HepG2 (cell line): Measurements from ENCODE around the gene KLF16. TPM values are rescaled to one million over a fixed set of nuclear protein-coding genes. Genes with fewer than 3 reads are reported as not detected.
A peak's percentile ranks its signal among the peaks of the same experiment; 100 is the strongest.

Source experiments
- ATF1 ChIP-seq: IDR thresholded peaks from 2 replicates; pipeline ENCODE4 v1.6.1; 2016; ENCODE audit warnings: mild to moderate bottlenecking, control low read depth
- EED ChIP-seq: sonication (generic); formaldehyde crosslinking; IDR thresholded peaks from 2 replicates; pipeline ENCODE4 v1.5.0; 2020; ENCODE audit warnings: mild to moderate bottlenecking, missing genetic modification reagents
- EHMT2 ChIP-seq: fragments of 200-600 bp; sonication (generic); IDR thresholded peaks from 2 replicates; pipeline ENCODE4 v1.7.0; 2017; ENCODE audit warnings: antibody characterized with exemption, low read depth, low read length, borderline replicate concordance
- NKX3-1 ChIP-seq: sonication (generic); formaldehyde crosslinking; IDR thresholded peaks from 2 replicates; pipeline ENCODE4 v1.5.0; 2020; ENCODE audit warnings: missing genetic modification reagents
- REPIN1 ChIP-seq: sonication (generic); formaldehyde crosslinking; IDR thresholded peaks from 2 replicates; pipeline ENCODE4 v1.8.0; 2022; ENCODE audit warnings: missing genetic modification reagents, low read depth, mild to moderate bottlenecking, borderline replicate concordance
- SALL1 ChIP-seq: sonication (generic); formaldehyde crosslinking; IDR thresholded peaks from 2 replicates; pipeline ENCODE4 v1.8.0; 2022; ENCODE audit warnings: mild to moderate bottlenecking, missing genetic modification reagents
- SIN3A ChIP-seq: IDR thresholded peaks from 2 replicates; pipeline ENCODE4 v1.6.1; 2011; ENCODE audit warnings: low read depth, mild to moderate bottlenecking, control low read depth, low read length, borderline replicate concordance
- TCF12 ChIP-seq, 2 experiments: fragments of 450-650 bp in 1 of 2; sonication (generic) in 1 of 2; formaldehyde crosslinking in 1 of 2; IDR thresholded peaks; 2 replicates each; pipeline versions ENCODE4 v1.6.1 to v1.8.0; 2017 to 2022; ENCODE audit warnings: antibody characterized with exemption in 1 of 2, mild to moderate bottlenecking in 1 of 2, missing genetic modification reagents in 1 of 2, moderate library complexity in 1 of 2
- TCF7L2 ChIP-seq: IDR thresholded peaks from 2 replicates; pipeline ENCODE4 v1.6.1; 2011; ENCODE audit warnings: mild to moderate bottlenecking, low read depth, low read length, moderate library complexity
- ZFX ChIP-seq: sonication (generic); formaldehyde crosslinking; IDR thresholded peaks from 2 replicates; pipeline ENCODE4 v1.4.0; 2020; ENCODE audit warnings: mild to moderate bottlenecking, low read depth, missing genetic modification reagents, moderate library complexity
- ZNF256 ChIP-seq: sonication (generic); formaldehyde crosslinking; conservative IDR thresholded peaks from 2 replicates; pipeline ENCODE4 v1.4.0; 2020; ENCODE audit warnings: missing genetic modification reagents
- ZNF556 ChIP-seq: sonication (generic); formaldehyde crosslinking; IDR thresholded peaks from 2 replicates; pipeline ENCODE4 v1.4.0; 2020; ENCODE audit warnings: mild to moderate bottlenecking, missing genetic modification reagents, borderline replicate concordance
- ZNF598 ChIP-seq: sonication (generic); formaldehyde crosslinking; IDR thresholded peaks from 2 replicates; pipeline ENCODE4 v1.5.1; 2020; ENCODE audit warnings: mild to moderate bottlenecking, missing genetic modification reagents, borderline replicate concordance
- ZNF605 ChIP-seq: sonication (generic); formaldehyde crosslinking; IDR thresholded peaks from 2 replicates; pipeline ENCODE4 v1.8.0; 2022; ENCODE audit warnings: mild to moderate bottlenecking, missing genetic modification reagents
- ZNF891 ChIP-seq: sonication (generic); formaldehyde crosslinking; IDR thresholded peaks from 2 replicates; pipeline ENCODE4 v1.5.0; 2020; ENCODE audit warnings: mild to moderate bottlenecking, missing genetic modification reagents
- polyA plus RNA-seq, 8 experiments: library from polyadenylated mRNA; depleted of rRNA in 3 of 8; stranded (reverse) in 7 of 8; unstranded in 1 of 8; fragments of >200 nt; fragmentation: Illumina TruSeq in 4 of 8; extraction: Trizol in 4 of 8; gene quantifications; 2 replicates each; pipeline versions ENCODE4 v1.2.1 to v1.2.3, GENCODE V29; 2011 to 2016; ENCODE audit warnings: low read depth in 4 of 8, missing spikeins in 1 of 8, mixed read lengths in 1 of 8; ENCODE audit not compliant: insufficient read depth in 1 of 8
- total RNA-seq, 5 experiments: library from RNA; depleted of rRNA; stranded (reverse); fragments of >200 nt; fragmentation: Illumina TruSeq; extraction: Trizol; gene quantifications; 2 replicates each; pipeline ENCODE4 v1.2.3, GENCODE V29; 2016; ENCODE audit warnings: low read depth in 1 of 5
- TF ChIP-seq, protein P1 (sequence below), 2 experiments: sonication (generic) in 1 of 2; formaldehyde crosslinking in 1 of 2; IDR thresholded peaks; 2 replicates each; pipeline versions ENCODE4 v1.5.1 to v1.6.1; 2011 to 2020; ENCODE audit warnings: borderline replicate concordance in 1 of 2, low read depth in 1 of 2, low read length in 1 of 2, mild to moderate bottlenecking in 1 of 2, missing genetic modification reagents in 1 of 2, moderate library complexity in 1 of 2
- TF ChIP-seq, protein P2 (sequence below): sonication (generic); formaldehyde crosslinking; conservative IDR thresholded peaks from 2 replicates; pipeline ENCODE4 v1.4.0; 2020; ENCODE audit warnings: missing genetic modification reagents
- TF ChIP-seq, protein P3 (sequence below): sonication (generic); formaldehyde crosslinking; IDR thresholded peaks from 2 replicates; pipeline ENCODE4 v1.4.0; 2020; ENCODE audit warnings: mild to moderate bottlenecking, low read depth, missing genetic modification reagents
- TF ChIP-seq, protein P4 (sequence below): sonication (generic); formaldehyde crosslinking; IDR thresholded peaks from 2 replicates; pipeline ENCODE4 v1.4.0; 2020; ENCODE audit warnings: missing genetic modification reagents, mild to moderate bottlenecking, borderline replicate concordance
- TF ChIP-seq, protein P5 (sequence below): sonication (generic); formaldehyde crosslinking; IDR thresholded peaks from 2 replicates; pipeline ENCODE4 v1.5.0; 2020; ENCODE audit warnings: missing genetic modification reagents

Gene KLF16
- total and polyA plus RNA-seq, 2 of the 13 experiments (the other 11 are each of a cell fraction or from before 2014, with no cell fraction given): 3.5 to 6.7 TPM

DNA sequence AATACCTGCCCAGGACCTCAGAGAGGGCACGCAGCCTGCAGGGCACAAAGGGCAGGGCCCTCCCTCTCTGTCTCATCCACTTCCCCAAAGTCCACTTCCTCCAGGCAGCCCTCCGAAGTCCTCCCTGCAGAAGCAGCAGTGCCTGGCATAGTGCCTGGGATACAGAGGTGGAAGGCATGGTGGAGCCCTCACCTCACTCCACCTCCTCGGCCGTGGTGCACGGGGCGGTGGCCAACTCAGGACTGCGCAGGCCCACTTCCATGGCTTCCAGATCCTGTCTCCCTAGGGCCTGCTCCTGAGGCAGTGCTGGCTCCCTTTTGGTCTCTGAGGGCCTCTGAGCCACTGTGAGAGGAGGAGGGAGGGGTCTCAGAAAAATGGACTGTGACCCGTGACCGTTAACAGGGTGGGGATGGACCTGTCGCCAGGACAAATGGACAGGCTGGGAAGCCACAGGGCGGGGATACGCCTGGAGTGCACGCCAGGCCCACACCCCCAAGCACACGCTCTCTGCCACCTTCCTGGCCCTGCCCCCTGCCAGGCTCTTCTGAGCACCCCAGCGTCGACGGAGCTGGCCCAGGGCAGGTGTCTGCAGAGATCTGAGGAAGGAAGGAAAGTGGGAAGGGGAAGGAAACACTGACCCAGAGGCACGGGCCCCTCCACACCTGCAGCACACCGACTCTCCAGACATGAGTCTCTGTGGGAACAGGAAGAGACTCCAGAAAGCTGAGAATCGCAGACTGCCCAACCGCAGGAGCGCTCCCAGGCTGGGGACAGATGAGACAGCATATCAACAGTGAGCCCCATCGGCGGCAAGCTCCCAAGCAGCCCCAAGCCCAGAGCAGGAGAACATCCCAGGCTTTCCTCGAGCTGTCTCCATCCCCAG, 23.5 kb downstream of the KLF16 start (continued):
- TF ChIP-seq, protein P1, sequence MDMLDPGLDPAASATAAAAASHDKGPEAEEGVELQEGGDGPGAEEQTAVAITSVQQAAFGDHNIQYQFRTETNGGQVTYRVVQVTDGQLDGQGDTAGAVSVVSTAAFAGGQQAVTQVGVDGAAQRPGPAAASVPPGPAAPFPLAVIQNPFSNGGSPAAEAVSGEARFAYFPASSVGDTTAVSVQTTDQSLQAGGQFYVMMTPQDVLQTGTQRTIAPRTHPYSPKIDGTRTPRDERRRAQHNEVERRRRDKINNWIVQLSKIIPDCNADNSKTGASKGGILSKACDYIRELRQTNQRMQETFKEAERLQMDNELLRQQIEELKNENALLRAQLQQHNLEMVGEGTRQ (IDR thresholded peaks at IDR 0.05; ENCODE audit: low read depth, low read length): no peak
- TF ChIP-seq, protein P1 (CRISPR knock-in tag; IDR thresholded peaks at IDR 0.05; ENCODE audit: borderline replicate concordance): no peak
- TF ChIP-seq, protein P2, sequence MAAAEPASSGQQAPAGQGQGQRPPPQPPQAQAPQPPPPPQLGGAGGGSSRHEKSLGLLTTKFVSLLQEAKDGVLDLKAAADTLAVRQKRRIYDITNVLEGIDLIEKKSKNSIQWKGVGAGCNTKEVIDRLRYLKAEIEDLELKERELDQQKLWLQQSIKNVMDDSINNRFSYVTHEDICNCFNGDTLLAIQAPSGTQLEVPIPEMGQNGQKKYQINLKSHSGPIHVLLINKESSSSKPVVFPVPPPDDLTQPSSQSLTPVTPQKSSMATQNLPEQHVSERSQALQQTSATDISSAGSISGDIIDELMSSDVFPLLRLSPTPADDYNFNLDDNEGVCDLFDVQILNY: no peak
- TF ChIP-seq ZNF891 (no peak), ZNF605 (CRISPR knock-in tag) (peak; percentile 36; the same call in 1 of the 2 replicates), TCF7L2 (no peak), TCF12 (IDR thresholded peaks at IDR 0.05) (no peak), TCF12 (CRISPR knock-in tag; IDR thresholded peaks at IDR 0.05) (no peak), ZNF556 (CRISPR knock-in tag) (0 out of 2 replicates have a peak, but pooled peaks have one; percentile 36), REPIN1 (0 out of 2 replicates have a peak, but pooled peaks have one; percentile 30), SIN3A (no peak), ZFX (CRISPR knock-in tag) (peak; percentile 55), EED (CRISPR knock-in tag) (no peak), ZNF256 (CRISPR knock-in tag) (no peak), ZNF598 (no peak), NKX3-1 (CRISPR knock-in tag) (no peak), ATF1 (CRISPR knock-in tag) (no peak), EHMT2 (no peak), SALL1 (no peak; the same call in 1 of the 2 replicates)
- TF ChIP-seq, protein P3, sequence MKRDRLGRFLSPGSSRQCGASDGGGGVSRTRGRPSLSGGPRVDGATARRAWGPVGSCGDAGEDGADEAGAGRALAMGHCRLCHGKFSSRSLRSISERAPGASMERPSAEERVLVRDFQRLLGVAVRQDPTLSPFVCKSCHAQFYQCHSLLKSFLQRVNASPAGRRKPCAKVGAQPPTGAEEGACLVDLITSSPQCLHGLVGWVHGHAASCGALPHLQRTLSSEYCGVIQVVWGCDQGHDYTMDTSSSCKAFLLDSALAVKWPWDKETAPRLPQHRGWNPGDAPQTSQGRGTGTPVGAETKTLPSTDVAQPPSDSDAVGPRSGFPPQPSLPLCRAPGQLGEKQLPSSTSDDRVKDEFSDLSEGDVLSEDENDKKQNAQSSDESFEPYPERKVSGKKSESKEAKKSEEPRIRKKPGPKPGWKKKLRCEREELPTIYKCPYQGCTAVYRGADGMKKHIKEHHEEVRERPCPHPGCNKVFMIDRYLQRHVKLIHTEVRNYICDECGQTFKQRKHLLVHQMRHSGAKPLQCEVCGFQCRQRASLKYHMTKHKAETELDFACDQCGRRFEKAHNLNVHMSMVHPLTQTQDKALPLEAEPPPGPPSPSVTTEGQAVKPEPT: no peak
- TF ChIP-seq, protein P4, sequence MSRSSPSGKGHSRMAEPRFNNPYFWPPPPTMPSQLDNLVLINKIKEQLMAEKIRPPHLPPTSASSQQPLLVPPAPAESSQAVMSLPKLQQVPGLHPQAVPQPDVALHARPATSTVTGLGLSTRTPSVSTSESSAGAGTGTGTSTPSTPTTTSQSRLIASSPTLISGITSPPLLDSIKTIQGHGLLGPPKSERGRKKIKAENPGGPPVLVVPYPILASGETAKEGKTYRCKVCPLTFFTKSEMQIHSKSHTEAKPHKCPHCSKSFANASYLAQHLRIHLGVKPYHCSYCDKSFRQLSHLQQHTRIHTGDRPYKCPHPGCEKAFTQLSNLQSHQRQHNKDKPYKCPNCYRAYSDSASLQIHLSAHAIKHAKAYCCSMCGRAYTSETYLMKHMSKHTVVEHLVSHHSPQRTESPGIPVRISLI (CRISPR knock-in tag): no peak
- TF ChIP-seq, protein P5, sequence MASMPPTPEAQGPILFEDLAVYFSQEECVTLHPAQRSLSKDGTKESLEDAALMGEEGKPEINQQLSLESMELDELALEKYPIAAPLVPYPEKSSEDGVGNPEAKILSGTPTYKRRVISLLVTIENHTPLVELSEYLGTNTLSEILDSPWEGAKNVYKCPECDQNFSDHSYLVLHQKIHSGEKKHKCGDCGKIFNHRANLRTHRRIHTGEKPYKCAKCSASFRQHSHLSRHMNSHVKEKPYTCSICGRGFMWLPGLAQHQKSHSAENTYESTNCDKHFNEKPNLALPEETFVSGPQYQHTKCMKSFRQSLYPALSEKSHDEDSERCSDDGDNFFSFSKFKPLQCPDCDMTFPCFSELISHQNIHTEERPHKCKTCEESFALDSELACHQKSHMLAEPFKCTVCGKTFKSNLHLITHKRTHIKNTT: no peak
